Naive thymus-derived CD4-positive, alpha-beta T cell (primary cell): ENCODE data around the gene CHMP1B. TPM values are rescaled to one million over a fixed set of nuclear protein-coding genes. Genes with fewer than 3 reads are reported as not detected.

ENCODE experiments used
- polyA plus RNA-seq, 2 donors: library from polyadenylated mRNA; unstranded; fragments of 300-500 nt; fragmentation: Illumina TruSeq; gene quantifications; one replicate each; pipeline ENCODE4 v1.2.3, GENCODE V29; 2021
- total RNA-seq, 6 experiments: library from RNA in 5 of 6; stranded (reverse) in 5 of 6; gene quantifications; 1 replicate in 5 of 6; 2 replicates in 1 of 6; pipeline ENCODE4 v1.2.3 and lab custom pipeline; 2021 to 2026

CHMP1B gene
- total and polyA plus RNA-seq, 7 experiments from 2014 or later: 27.2 to 115 (median 54.2) TPM

Other genes with a start within 250 kb of the CHMP1B start
- not detected for gene SLC35G4, start 241.8 kb upstream of the CHMP1B start, total RNA-seq
- gene SLC35G4, start 241.8 kb upstream of the CHMP1B start, polyA plus RNA-seq: not detected
- gene GNAL, start 162.1 kb upstream of the CHMP1B start, total RNA-seq: 1 to 10 TPM in 1 of 5 experiments, under 1 TPM in 4; 0.62 to 1.4 (median 0.80) TPM
- under 1 TPM; 0.09 TPM for gene GNAL, start 162.1 kb upstream of the CHMP1B start, polyA plus RNA-seq
- 10 to 100 TPM; 61.9 to 88.0 (median 86.2) TPM for gene MPPE1, start 56.9 kb downstream of the CHMP1B start, total RNA-seq
- 10 to 100 TPM; 45.6 to 47.7 TPM for gene MPPE1, start 56.9 kb downstream of the CHMP1B start, polyA plus RNA-seq
- gene IMPA2, start 130.1 kb downstream of the CHMP1B start, total RNA-seq: 10 to 100 TPM in 2 of 5 experiments, 1 to 10 TPM in 3; 4.9 to 27.8 (median 6.5) TPM
- 1 to 10 TPM; 7.8 to 8.9 TPM for gene IMPA2, start 130.1 kb downstream of the CHMP1B start, polyA plus RNA-seq
- not detected for gene ANKRD62, start 242.4 kb downstream of the CHMP1B start, total RNA-seq
- gene ANKRD62, start 242.4 kb downstream of the CHMP1B start, polyA plus RNA-seq: not detected